ENCODE measurements around the gene DYDC2.
"Not testable (repeated sequence)": the region's sequence is repeated elsewhere in the genome, so short reads cannot be mapped to it uniquely, and the experiment has no call there.

The DYDC2 gene, protein sequence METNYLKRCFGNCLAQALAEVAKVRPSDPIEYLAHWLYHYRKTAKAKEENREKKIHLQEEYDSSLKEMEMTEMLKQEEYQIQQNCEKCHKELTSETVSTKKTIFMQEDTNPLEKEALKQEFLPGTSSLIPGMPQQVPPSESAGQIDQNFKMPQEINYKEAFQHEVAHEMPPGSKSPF

DNA sequence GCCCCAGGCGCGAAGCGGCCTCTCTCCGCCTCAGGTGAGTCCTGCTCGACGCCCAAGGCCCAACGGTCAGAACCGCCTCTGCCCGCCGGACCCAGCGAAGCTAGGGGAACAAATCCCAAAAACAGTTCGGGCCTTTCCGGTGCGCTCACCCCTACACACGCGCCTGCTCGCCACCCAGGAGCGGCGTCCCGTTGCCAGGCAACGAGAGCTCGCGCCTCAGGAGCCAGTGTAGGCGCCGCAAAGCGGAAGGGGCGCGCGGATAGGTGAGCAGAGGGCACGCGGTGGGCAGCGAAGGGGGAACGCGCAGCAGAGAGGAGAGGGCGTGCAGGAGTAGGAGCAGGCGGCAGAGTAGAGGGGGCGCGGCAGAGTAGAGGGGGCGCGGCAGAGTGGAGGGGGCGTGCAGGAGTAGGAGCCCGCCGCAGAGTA lies at the start of gene DYDC2, which contains the start of gene DYDC1:
DYDC2 (plus strand) TSS at position 219 of the 426 bp plus-strand sequence. CDS start 5,663 bp downstream, outside the sequence.
DYDC1 (minus strand) TSS at position 193 of the 426 bp plus-strand sequence. CDS start 4,154 bp downstream, outside the sequence.
- peak; percentile 29 to 91 (median 82) for DNase-seq

DNA sequence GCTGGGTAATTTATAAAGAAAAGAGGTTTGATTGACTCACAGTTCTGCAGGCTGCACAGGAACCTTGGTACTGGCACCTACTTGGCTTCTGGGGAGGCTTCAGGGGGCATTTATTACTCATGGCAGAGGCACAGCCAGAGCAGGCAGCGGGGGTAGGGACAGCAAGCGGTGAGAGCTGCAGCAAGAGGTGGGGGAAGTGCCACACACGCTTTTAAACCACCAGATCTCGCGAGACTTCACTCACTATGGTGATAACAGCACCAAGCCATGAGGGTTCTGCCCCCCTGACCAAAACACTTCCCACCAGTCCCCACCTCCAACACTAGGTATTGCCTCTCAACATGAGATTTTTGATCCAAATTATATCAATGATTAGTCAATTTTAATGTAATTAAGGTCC lies 43.1 kb upstream of the DYDC2 start:
- no peak for DNase-seq

DNA sequence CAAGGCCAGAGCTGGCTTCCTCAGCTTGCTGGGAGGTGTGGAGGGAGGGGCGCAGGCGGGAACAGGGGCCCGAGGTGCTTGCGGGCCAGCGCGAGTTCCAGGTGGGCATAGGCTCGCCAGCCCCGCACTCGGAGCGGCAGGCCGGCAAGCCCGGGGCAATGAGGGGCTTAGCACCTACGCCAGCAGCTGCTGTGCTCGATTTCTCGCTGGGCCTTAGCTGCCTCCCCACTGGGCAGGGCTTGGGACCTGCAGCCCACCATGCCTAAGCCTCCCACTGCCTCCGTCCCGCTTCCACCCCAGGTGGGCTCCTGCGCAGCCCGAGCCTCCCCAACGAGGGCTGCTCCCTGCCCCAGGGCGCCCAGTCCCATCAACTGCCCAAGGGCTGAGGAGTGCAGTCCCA lies 41.2 kb upstream of the DYDC2 start:
- DNase-seq, result no peak

DNA sequence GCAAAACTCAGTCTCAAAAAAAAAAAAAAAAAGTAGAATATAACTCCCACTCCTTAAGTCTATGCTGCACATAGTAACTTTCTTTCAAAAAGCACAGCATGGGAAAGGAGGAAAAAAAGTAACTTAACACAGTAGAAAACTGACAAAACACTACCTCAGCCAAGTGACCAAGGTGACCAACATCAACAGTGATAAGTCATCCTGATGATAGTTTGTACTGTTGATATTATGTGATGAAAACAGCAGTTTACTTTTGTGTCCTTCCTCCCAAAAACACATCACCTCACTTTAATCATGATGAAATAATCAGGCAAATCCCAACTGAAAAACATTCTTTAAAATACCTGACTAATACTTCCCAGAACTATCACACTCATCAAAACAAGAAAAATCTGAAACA lies 37.8 kb upstream of the DYDC2 start:
- no peak for DNase-seq

DNA sequence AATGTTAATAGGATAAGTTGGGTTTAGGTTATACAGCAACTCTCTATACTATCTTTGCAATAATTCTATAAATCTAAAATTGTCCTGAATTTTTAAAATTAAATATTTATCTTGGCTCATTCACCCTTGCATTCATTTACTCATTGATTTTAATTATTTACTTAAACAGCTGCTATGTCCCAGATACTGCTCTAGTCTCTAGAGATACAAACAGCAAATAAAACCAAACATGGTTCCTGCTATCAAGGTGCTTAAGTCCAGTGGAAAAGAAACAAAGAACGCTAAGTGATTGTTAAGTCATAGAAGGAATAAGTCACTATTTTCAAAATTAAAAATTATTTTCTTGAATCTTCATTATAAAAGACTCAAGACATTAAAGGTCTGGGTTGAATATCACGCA lies 37.3 kb upstream of the DYDC2 start:
- DNase-seq, result no peak

DNA sequence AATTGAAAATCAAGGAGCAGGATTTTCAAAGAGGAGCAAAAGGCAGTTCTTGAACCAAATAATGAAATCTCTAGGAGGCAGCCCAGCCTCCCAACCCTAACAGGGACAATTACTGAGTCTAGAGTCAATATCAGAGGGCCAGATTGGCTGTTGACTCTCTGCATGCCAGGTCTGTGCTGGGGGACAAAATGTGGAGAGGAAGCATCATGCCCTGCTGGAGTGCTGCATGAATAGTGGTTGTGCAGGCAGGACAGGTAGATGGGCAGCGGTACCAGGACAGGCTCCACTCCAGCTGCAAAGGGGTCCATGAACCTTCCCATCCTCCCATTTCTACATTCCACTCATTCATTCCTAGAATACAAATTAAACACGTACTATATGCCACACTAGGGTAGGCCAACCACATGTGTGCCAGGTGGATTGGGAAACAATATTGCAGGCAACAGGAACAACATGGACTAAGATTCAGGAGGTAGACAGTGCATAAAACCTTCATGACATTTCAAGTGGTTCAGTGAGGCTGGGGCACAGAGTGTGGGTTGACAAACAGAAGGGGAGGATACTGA lies 36.8 kb upstream of the DYDC2 start:
- no peak for DNase-seq

DNA sequence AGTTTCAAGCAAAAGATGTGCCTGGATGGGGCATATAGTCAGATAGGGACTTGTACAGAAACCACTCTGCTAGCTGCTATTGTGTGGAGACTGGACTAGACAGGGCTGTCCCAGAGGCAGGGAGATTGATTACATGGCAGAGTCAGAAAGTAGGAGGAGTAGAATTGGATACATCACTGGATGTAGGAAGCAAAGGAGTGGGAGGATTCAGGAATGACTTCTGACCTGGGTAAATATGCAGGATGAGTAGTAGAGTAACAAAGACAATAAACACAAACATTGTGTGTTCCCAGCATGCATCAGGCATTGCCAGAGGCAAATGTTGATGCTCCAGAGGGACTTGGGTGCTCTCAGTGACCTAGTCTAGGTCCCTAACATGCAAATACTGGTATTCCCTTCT lies 36.2 kb upstream of the DYDC2 start:
- DNase-seq, result no peak

DNA sequence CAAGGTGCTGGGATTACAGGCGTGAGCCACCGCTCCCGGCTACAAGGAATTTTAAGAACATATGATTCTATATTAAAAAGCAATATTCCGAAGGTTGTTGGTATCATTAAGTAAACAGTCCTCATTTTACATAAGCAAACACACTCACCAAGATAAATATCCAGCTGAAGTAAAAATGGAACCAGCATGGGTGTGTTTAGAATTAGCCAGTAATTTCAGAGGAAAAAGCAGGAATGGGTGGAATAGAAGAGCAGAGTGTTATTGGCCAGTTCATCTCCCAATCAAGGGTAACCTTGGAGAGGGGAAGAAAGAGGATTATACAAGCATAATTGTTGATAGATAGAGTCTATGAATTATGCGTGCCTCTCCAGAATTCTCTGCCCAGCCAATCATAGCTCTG lies 35.4 kb upstream of the DYDC2 start:
- DNase-seq, result no peak

DNA sequence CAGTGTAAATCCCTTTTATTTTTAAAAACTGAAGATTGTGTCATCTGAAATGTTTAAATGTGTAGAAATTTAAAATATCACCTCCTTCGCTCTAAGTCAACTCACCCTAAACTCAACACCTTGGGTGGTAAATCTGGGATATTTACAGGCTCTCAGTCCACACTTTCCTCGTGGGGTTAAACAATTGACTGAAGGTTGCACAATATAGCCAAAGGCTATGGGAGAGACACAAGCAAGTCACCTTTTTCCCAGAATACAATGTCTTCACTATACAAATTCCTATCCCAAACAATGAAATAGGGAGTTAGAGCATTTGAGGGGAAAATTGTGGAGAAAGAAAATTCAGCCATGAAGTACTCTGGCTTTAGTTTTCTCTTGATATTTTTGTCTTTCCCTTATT lies 34.4 kb upstream of the DYDC2 start:
- DNase-seq, result no peak

DNA sequence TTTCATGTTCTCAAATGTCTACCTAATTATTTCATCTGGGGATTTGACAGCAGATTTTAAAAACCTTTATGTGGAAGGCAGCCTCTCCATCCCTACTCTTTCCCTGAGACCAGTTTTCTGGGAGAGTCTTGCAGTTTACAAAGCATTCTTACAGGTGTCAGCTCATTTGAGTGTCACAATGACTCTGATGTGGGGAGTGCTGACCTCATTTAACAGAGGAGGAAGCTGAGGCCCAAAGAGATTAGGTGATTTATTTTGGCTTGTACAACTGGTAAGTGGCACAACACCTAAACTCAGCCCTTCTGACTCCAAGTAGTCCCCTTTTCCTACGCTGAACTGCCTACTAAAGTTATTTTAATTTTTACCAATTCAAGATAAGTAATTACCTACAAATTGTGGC lies 33.9 kb upstream of the DYDC2 start:
- DNase-seq, result no peak

DNA sequence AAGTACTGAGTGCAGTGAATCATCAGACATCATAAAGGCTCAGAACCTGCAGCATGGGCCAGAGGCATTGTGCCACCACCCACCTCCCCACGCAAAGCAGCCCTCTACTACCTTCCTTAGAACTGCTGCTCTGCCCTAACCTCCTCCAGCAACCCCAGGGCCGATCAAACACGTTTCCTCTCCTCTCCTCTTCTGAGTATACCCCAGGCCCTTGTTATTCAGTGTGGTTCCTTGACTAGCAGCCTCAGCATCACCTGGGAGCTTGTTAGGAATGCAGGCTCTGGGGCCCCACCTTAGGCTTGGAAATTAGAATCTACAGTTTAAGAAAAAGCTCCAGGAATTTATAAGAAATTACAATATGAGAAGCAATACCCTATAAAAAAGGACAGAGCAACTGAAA lies 33.3 kb upstream of the DYDC2 start:
- no peak for DNase-seq

DNA sequence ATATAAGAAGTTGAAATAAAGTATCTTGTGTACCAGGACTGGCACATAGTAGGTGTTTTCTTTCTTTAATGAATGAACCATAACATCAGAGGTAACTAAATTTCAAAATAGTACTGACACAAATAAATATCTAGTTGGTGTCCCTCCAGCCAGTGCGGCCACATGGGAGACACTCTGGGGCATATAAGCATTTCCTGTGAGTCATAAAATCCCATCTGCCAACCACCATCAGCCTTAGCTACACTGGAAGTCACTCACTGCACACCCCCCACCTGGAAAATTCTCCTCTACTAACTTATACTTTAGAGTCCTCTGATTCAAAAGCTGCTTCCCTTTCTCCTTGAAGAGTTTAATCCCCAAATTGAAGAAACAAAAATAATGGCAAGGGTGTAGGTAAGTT lies 32.5 kb upstream of the DYDC2 start:
- no peak for DNase-seq

DNA sequence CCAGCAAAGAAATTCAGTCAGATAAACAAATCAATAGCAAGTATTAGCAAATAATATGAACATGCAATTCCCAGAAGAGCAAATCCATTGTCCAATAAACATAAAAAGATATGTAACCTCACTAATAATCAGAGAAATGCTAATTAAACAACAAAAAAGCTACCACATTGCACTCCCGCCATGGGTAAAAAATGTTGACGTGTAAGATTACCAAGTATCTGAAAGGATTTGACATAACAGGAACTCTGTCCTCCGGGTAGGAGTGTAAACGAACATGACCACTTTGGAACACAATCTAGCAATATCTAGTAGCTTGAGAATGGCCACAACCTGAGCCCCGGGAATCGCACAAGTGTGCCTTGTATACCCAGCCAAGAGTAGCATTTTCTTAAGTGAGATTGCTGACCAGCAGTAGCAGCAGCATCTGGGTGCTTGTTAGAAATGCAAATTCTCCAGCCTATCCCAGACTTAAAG lies 31.7 kb upstream of the DYDC2 start:
- DNase-seq, result no peak

DNA sequence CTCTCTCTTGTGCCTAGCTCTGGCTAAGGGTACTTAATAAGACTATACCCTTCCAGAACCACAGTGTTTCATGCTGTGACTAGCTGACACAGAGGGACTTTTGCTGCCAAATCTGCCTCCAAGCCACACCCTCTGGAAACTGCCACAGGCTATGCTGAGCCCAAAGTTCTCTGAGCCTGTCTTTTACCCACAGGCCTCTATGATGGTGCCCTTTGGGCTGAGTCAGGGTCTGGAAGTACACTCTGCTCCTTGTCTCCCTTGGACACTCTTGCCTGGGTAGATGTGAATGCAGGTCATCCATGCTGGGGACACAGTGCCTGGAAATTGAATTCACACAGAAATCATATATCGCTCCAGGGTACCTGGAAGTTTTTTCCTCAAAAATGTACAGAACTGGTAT lies 22.6 kb upstream of the DYDC2 start:
- DNase-seq, result no peak

DNA sequence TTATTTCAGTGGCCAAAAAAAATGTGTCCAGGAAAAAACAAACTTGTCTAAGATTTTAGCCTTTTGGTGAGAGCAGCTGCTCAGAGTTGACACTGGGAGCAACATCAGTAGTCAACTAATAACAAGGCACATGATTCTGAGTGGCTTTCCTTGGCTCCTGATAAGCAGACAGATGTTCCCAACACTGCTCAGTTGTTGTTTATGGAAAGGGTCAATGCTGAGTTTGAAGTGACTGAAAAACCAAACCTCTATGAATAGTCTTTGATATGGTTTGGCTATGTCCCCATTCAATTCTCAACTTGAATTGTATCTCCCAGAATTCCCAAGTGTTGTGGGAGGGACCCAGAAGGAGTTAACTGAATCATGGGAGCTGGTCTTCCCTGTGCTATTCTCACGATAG lies 12.3 kb upstream of the DYDC2 start:
- DNase-seq, result no peak

DNA sequence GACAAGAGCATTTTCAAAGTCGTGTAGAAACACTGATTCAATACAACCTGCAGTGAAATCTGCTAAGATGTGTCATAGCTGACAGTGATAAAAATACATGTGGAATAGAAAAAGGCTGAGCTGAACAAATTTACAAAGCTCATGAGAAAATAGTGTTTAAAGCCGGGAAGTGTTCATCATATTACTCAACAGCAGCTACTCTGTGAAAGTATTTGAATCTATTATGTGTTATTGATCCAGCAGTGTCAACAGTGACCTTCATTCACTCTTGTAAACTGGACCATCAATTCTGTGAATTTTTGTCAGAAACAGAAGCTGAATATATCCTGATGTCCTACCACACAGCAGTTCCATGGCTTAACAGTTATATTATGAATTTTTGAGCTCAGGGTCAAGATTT lies 11.7 kb upstream of the DYDC2 start:
- no peak for DNase-seq

DNA sequence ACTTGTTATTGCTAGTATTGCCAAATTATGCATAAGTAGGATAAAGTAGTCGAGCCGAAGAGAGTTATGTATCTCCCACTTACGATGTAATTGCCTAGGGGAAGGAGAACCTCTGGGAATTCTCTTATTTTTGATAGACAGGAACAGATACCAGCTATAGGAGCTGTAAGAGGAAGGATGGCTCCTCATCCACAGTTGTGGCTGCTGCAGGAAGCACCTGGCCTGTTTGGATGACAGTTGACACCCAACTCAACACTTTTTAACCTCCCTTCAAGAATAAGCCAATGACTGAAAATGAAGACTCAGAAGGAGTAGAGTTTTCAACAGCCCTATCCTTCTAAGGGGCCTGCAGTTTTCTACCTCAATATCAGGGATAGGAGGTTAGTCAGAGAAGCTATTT lies 6.3 kb upstream of the DYDC2 start:
- no peak for DNase-seq

DNA sequence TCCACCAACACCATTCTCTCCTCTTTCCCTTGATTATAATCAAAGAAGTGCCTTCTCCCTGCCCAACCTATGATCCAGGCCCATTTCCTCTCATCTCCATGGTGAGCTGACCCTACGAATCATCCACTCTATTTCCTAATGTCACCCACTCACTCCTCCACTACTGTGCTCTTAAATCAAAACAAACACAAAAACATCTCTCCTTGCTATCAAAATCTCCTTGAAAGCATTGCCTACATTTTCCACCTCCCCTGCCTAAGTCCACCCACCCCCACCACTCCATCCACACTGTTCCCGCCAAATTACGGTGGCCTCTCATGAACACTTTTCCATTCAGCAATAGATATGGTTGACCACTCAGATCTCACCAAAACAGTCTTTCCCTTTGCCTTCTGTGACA lies 5.4 kb upstream of the DYDC2 start:
- peak in 1 of 3 experiments; percentile 26 for DNase-seq

DNA sequence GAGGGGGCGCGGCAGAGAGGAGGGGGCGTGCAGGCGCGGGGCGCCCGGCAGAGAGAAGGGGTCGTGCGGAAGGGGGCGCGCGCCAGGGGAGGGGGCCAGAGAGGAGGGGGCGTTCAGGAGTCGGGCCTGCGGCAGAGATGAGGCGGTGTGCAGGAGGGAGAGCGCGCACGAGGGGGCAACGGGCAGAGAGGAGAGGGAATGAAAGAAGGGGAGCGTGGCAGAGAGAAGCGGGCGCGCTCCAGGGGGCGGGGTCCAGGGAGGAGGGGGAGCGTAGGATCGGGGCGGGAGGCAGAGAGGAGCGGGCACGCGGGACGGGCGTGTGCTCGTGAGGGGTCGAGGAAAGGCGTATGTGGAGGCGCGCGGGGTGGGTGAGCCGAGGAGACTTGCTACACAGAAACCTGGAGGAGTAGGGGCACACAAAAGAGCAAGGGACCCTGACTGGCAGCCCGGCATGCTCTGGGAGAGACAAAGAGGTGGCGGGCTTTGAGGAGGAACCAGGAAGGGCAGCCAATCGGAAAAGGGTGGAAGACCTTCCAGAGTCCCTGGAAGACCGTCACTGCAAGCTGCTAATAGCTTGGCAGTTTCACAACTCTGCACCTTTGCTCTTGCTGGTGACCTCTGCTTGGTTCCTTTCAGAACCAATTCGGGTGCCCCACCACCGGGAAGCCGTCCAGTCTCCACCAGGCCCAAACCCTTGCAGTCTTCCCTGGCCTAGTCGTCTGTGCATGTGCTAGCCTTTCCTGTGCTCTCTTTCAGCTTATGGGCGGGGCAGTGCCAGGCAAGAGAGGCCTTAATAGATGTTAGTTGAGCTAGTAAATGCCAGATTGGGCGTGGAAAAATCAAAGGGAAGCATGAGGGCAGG lies 639 bp downstream of the DYDC2 start:
- peak in 2 of 3 experiments; percentile 71 to 79 for DNase-seq

DNA sequence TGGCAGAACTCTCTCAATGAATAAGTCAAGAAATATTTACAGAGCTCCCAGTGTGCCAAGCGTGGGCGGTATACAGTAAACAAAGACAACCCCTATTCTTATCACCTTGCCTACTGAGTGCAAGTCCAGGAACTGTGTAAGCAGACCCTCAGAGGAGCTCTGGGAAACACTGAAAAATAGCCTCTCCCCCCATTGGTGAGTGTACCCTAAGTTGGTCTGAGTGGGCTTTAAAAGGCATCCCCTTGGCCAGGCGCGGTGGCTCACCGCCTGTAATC lies 1.2 kb downstream of the DYDC2 start:
- DNase-seq, result no peak

DNA sequence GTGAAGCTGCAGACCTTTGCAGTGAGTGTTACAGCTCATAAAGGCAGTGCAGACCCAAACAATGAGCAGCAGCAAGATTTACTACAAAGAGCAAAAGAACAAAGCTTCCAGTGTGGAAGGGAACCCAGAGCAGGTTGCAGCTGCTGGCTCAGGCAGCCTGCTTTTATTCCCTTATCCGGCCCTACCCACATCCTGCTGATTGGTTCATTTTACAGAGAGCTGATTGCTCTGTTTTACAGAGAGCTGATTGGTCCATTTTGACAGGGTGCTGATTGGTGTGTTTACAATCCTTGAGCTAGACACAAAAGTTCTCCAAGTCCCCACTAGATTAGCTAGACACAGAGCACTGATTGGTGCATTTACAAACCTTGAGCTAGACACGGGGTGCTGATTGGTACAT lies 2.3 kb downstream of the DYDC2 start:
- not testable (repeated sequence) for DNase-seq

DNA sequence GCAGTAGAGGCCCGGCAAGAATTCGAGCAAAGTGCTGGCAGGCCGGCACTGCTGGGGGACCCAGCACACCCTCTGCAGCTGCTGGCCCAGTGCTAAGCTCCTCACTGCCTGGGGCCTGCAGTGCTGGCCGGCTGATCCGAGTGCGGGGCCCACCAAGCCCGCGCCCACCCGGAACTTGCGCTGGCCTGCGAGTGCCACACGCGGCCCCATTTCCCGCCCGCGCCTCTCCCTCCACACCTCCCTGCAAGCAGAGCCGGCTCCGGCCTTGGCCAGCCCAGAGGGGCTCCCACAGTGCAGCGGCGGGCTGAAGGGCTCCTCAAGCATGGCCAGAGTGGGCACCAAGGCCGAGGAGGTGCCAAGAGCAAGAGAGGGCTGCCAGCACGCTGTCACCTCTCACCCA lies 3.1 kb downstream of the DYDC2 start:
- DNase-seq, result no peak

DNA sequence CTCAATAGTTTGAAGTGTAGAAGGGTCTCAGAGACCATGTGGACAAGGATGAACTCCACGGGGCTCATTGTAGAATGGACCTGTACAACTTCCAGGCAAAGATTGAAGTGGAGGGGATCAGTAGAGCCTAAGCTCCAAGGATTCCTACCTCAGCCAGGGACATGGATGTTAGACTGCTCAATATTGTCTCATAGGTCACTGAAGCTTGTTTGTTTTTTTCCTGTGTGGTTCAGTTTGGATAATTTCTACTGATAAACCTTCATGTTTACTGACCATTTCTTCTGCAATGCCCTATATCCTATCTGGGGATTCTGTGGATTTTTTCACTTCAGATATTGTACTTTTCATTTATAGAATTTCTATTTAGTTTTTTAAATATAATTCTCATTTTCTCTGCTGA lies 8.9 kb downstream of the DYDC2 start:
- no peak for DNase-seq

DNA sequence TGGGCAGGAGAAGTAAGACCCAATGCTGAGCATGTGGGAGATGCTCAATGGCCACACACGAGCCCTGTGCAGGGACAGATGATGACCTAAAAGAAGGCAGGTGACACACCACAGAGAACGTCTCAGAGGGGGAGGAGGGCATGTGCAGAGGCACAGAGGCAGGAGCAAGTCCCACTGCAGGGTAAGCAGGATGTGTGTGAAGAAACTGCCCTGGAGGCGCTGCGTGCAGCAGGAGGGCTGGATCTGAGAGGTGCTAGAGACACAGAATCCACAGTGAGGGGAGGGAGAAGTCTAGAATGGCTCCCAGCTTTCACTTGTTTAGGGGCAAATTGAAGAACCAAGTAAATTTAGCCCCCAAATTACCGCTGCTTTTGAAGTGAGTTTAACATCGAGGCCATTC lies 14.9 kb downstream of the DYDC2 start:
- DNase-seq, result peak in 1 of 3 experiments; percentile 1
